ENCODE measurements around the gene PLPPR2. TPM values are rescaled to one million over a fixed set of nuclear protein-coding genes. Genes with fewer than 3 reads are reported as not detected.

The PLPPR2 gene
- total RNA-seq, 1 experiment from 2014 or later: 19.0 TPM

DNA sequence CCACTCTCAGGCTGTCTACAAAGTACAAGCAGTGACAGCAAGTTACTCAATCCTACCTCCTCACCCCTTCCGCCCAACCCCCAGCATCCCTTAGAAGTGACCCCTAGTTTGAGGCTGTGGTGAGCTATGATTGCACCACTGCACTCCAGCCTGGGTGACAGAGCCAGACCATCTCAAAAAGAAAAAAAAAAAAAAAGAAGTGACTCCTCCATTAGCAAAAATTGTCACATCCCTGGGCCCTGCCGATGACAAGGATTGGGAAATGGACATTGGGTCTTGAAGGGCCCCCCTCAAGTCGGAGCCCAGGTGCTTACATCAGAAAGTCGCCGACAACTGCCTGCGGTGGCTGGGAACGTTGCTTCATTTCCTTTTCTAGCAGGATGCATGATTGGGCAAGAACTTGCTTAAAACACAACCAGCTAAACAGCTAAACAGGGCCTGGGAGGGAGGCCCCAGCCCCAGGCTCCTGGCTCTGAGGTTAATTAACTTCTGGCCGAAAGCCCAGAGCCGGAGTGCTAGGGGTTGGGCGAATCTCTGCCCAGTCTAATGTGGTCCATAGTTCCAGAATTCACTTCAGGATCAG lies 31.1 kb upstream of the PLPPR2 start:
- peaks cover 4% of the 10 kb centered on the region for H3K36me3 ChIP-seq (ENCODE audit: insufficient read depth, low read length, poor library complexity, severe bottlenecking)
- intact Hi-C loops (cut with micrococcal nuclease; ENCODE audit: unreplicated experiment): no loop called here
- TF ChIP-seq EZH2 (IDR thresholded peaks at IDR 0.05; ENCODE audit: borderline replicate concordance, low read depth, low read length, poor library complexity, severe bottlenecking): no peak
- no peak for TF ChIP-seq CTCF (conservative IDR thresholded peaks at IDR 0.05; ENCODE audit: low read depth, low read length)
- ChIA-PET POLR2A (ENCODE audit: low non-redundant PET) (no interaction called here), CTCF (interaction anchor here (0.7 kb wide), 2 partner anchors 57 to 110 kb away, joined by 3 to 9 read pairs; no protein-coding TSS in a partner anchor)
- H3K27ac ChIP-seq (ENCODE audit: low read depth, low read length, poor library complexity, severe bottlenecking): peak overlapping the region; percentile 68
- peak; percentile 83 for DNase-seq (ENCODE audit: low spot score)
- no TSS peak for BruUV-seq (replicated peaks)
- H3K4me3 ChIP-seq (ENCODE audit: low read depth, low read length, poor library complexity, severe bottlenecking): no peak overlapping the region
- no peaks in the 10 kb centered on the region for H3K9me3 ChIP-seq (ENCODE audit: low read depth, low read length, poor library complexity, severe bottlenecking)
- H3K4me1 ChIP-seq (ENCODE audit: insufficient read depth, low read length, poor library complexity, severe bottlenecking): peaks cover 25% of the 10 kb centered on the region
- no peaks in the 10 kb centered on the region for H3K27me3 ChIP-seq (replicated peaks; ENCODE audit: insufficient read depth, low read depth, low read length, poor library complexity)

GRCh38 chr19:11324748-11325389 lies 30.4 kb upstream of the PLPPR2 start:
- CTCF ChIA-PET: interaction anchor here (0.6 to 0.7 kb wide), 2 partner anchors 57 to 131 kb away, joined by 3 to 5 read pairs; no protein-coding TSS in a partner anchor
- H3K9me3 ChIP-seq (ENCODE audit: low read depth, low read length, poor library complexity, severe bottlenecking): no peaks in the 10 kb centered on the region
- H3K36me3 ChIP-seq (ENCODE audit: insufficient read depth, low read length, poor library complexity, severe bottlenecking): peaks cover 4% of the 10 kb centered on the region
- POLR2A ChIA-PET (ENCODE audit: low non-redundant PET): no interaction called here
- peaks cover 20% of the 10 kb centered on the region for H3K4me1 ChIP-seq (ENCODE audit: insufficient read depth, low read length, poor library complexity, severe bottlenecking)
- intact Hi-C loops (cut with micrococcal nuclease; ENCODE audit: unreplicated experiment): no loop called here
- no peak overlapping the region for H3K4me3 ChIP-seq (ENCODE audit: low read depth, low read length, poor library complexity, severe bottlenecking)
- no TSS peak for BruUV-seq (replicated peaks)
- no peak for TF ChIP-seq CTCF (conservative IDR thresholded peaks at IDR 0.05; ENCODE audit: low read depth, low read length)
- TF ChIP-seq EZH2 (IDR thresholded peaks at IDR 0.05; ENCODE audit: borderline replicate concordance, low read depth, low read length, poor library complexity, severe bottlenecking): no peak
- no peaks in the 10 kb centered on the region for H3K27me3 ChIP-seq (replicated peaks; ENCODE audit: insufficient read depth, low read depth, low read length, poor library complexity)
- peak overlapping the region; percentile 68 for H3K27ac ChIP-seq (ENCODE audit: low read depth, low read length, poor library complexity, severe bottlenecking)
- DNase-seq (ENCODE audit: low spot score): no peak

DNA sequence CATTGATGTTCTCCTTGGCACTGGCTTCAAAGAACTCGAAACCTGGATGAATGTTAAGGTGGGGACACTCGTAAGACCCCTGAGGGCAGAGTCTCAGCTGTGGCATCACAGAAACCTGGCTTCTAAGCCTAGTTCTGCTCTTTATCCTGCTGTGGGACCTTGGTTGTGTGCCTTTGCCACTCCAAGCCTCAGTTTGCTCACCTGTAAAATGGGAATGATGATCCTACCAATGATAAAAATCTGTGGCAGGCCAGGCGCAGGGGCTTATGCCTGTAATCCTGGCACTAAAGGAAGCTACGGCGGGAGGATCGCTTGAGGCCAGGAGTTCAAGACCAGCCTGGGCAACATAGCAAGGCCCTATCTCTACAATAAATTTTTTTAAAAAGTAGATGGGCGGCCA lies 29.7 kb upstream of the PLPPR2 start:
- ChIA-PET POLR2A (ENCODE audit: low non-redundant PET) (no interaction called here), CTCF (interaction anchor here (0.6 kb wide), 1 partner anchor 131 kb away, joined by 5 read pairs; no protein-coding TSS in a partner anchor)
- no peaks in the 10 kb centered on the region for H3K9me3 ChIP-seq (ENCODE audit: low read depth, low read length, poor library complexity, severe bottlenecking)
- H3K36me3 ChIP-seq (ENCODE audit: insufficient read depth, low read length, poor library complexity, severe bottlenecking): peaks cover 4% of the 10 kb centered on the region
- H3K4me3 ChIP-seq (ENCODE audit: low read depth, low read length, poor library complexity, severe bottlenecking): no peak overlapping the region
- no peak for DNase-seq (ENCODE audit: low spot score)
- no peaks in the 10 kb centered on the region for H3K27me3 ChIP-seq (replicated peaks; ENCODE audit: insufficient read depth, low read depth, low read length, poor library complexity)
- H3K27ac ChIP-seq (ENCODE audit: low read depth, low read length, poor library complexity, severe bottlenecking): no peak overlapping the region
- BruUV-seq (replicated peaks): no TSS peak
- intact Hi-C loops (cut with micrococcal nuclease; ENCODE audit: unreplicated experiment): no loop called here
- peaks cover 20% of the 10 kb centered on the region for H3K4me1 ChIP-seq (ENCODE audit: insufficient read depth, low read length, poor library complexity, severe bottlenecking)
- TF ChIP-seq EZH2 (IDR thresholded peaks at IDR 0.05; ENCODE audit: borderline replicate concordance, low read depth, low read length, poor library complexity, severe bottlenecking): no peak
- no peak for TF ChIP-seq CTCF (conservative IDR thresholded peaks at IDR 0.05; ENCODE audit: low read depth, low read length)
